Midbrain (tissue), 1 donor: ENCODE results near the gene OR2AJ1.

Source experiments
- DNase-seq: peaks from one replicate; lab custom pipeline; 2025; lab: John Stamatoyannopoulos, UW

The OR2AJ1 gene

GRCh38 chr1:247962911-247963588 lies 38.4 kb downstream of the OR2AJ1 start:
- DNase-seq, result no peak

DNA sequence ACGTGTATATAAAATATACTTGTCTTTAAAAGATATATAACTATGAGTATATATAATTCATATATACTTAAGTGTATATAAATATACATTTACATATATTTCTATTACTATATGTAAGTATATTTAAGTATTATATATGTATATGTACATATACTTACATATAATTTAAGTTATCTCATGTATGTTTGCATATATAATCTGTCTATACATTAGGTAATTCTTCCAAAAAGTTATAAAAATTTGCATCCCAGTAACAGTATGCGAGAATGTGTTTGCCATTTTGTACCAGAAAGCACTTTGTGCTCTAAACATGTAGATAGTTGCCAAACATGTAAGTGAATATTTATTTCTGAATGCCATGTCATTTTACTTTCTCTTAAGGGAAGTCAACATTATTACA lies 40.2 kb downstream of the OR2AJ1 start, which contains the start of gene OR2AK2:
Gene OR2AK2, plus strand, starts transcription at position 301 of the 400 bp plus-strand sequence. CDS start 144 bp downstream, outside the sequence.
- no peak for DNase-seq

DNA sequence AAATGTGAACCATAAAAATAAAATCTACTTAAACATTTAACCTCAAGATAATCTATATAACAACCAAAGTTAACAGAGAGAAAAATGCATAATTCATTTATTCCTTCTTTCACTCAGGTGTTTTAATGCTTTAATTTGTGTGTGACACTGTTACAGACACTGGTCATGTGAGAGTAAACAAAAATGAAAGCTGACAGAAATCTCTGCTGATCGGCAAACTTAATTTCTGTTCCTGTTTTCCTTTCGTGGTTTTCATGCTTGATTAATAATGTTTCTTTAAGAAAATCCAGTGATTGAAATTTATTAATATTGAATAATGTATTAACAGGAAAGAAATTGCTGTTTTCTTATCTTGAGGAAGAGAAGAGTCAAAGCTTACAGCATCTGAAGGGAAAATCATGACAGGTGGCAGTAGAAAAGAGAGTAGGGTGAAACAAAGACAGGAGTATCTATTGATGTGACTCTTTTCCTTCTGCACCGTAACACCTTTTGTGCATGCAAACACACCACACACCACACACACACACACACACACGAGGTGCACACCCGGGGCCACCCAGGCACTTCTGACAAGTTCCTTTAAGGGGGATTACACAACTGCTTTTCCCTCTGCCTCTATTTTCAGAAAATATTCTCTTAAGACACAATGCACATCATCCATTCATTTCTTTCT lies 42.0 kb downstream of the OR2AJ1 start:
- no peak for DNase-seq
